IgD-negative memory B cell (primary cell): ENCODE results near the gene TTC9. TPM values are rescaled to one million over a fixed set of nuclear protein-coding genes. Genes with fewer than 3 reads are reported as not detected.
"Not testable (repeated sequence)": the region's sequence is repeated elsewhere in the genome, so short reads cannot be mapped to it uniquely, and the experiment has no call there.

Experiments
- H3K27ac Mint-ChIP-seq, 3 donors: one replicate each; pipeline ENCODE4 v1.8.0; 2020 to 2022; ENCODE audit warnings: mild to moderate bottlenecking in 3 of 3, mixed read lengths in 3 of 3, moderate library complexity in 1 of 3
- H3K27me3 Mint-ChIP-seq: one replicate; pipeline ENCODE4 v1.8.0; 2021; ENCODE audit warnings: mixed read lengths
- H3K36me3 Mint-ChIP-seq: one replicate; pipeline ENCODE4 v1.8.0; 2020; ENCODE audit warnings: mild to moderate bottlenecking, mixed read lengths
- H3K4me1 Mint-ChIP-seq, 3 donors: one replicate each; pipeline ENCODE4 v1.8.0; 2020 to 2022; ENCODE audit warnings: mixed read lengths in 3 of 3, mild to moderate bottlenecking in 1 of 3
- H3K4me3 Mint-ChIP-seq, 4 donors: one replicate each; pipeline ENCODE4 v1.8.0; 2020 to 2022; ENCODE audit warnings: mild to moderate bottlenecking in 4 of 4, mixed read lengths in 4 of 4, moderate library complexity in 3 of 4
- H3K9me3 Mint-ChIP-seq, 3 donors: one replicate each; pipeline ENCODE4 v1.8.0; 2020 to 2021; ENCODE audit warnings: mixed read lengths in 3 of 3, mild to moderate bottlenecking in 1 of 3
- polyA plus RNA-seq: library from polyadenylated mRNA; unstranded; fragments of 300-500 nt; fragmentation: Illumina TruSeq; gene quantifications from one replicate; pipeline ENCODE4 v1.2.3, GENCODE V29; 2021

Gene TTC9
- polyA plus RNA-seq, 1 donor from 2014 or later = 9.2 TPM

GRCh38 chr14:70680748-70681147 is 39.0 kb downstream of the TTC9 start:
- H3K27ac Mint-ChIP-seq = no peak overlapping the region
- no peaks in the 10 kb centered on the region for H3K27me3 Mint-ChIP-seq
- H3K36me3 Mint-ChIP-seq = peaks cover 6% of the 10 kb centered on the region
- peaks cover 0 to 5% (median 0%) of the 10 kb centered on the region in 3 donors for H3K4me1 Mint-ChIP-seq
- H3K9me3 Mint-ChIP-seq = no peaks in the 10 kb centered on the region
- H3K4me3 Mint-ChIP-seq = no peak overlapping the region

GRCh38 chr14:70683983-70684382 is 42.3 kb downstream of the TTC9 start:
- peaks cover 5% of the 10 kb centered on the region for H3K36me3 Mint-ChIP-seq
- no peaks in the 10 kb centered on the region for H3K27me3 Mint-ChIP-seq
- no peaks in the 10 kb centered on the region for H3K9me3 Mint-ChIP-seq
- peak overlapping the region in 1 of 3 donors; percentile 38 for H3K27ac Mint-ChIP-seq
- H3K4me1 Mint-ChIP-seq = peaks cover 0 to 5% (median 1%) of the 10 kb centered on the region in 3 donors
- H3K4me3 Mint-ChIP-seq = no peak overlapping the region

GRCh38 chr14:70685474-70686197 is 43.9 kb downstream of the TTC9 start:
- Mint-ChIP-seq H3K9me3 (no peaks in the 10 kb centered on the region), H3K36me3 (peaks cover 7% of the 10 kb centered on the region), H3K4me1 (peaks cover 0 to 2% (median 1%) of the 10 kb centered on the region in 3 donors), H3K4me3 (no peak overlapping the region), H3K27me3 (no peaks in the 10 kb centered on the region), H3K27ac (no peak overlapping the region)

DNA sequence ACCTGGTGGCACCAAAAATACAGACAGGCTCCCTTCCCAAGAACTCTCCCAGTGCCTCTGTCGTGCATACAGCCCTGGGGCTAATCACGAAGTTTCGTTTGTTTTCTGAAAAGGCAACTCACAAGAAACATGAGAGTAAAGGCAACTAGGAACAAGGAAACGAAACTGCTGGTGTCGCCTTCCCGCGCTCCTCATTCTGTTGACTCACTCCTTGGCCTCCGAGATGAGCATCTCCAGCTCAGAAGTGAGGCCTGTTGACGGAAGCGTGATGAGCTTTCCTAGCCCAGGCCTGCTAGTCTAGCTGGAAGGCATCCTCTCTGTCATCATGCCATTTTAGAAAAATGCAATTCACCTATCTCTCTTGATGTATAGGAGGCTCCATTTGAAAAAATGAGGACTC is 50.5 kb downstream of the TTC9 start:
- Mint-ChIP-seq H3K27me3 (no peaks in the 10 kb centered on the region), H3K4me3 (no peak overlapping the region), H3K4me1 (peaks cover 0 to 1% (median 0%) of the 10 kb centered on the region in 3 donors), H3K27ac (no peak overlapping the region), H3K9me3 (peaks cover 0 to 2% (median 0%) of the 10 kb centered on the region in 3 donors), H3K36me3 (peaks cover 8% of the 10 kb centered on the region)

GRCh38 chr14:70696026-70696425 is 54.3 kb downstream of the TTC9 start:
- H3K36me3 Mint-ChIP-seq = peaks cover 8% of the 10 kb centered on the region
- H3K27ac Mint-ChIP-seq = peak overlapping the region in 1 of 3 donors; percentile 27

DNA sequence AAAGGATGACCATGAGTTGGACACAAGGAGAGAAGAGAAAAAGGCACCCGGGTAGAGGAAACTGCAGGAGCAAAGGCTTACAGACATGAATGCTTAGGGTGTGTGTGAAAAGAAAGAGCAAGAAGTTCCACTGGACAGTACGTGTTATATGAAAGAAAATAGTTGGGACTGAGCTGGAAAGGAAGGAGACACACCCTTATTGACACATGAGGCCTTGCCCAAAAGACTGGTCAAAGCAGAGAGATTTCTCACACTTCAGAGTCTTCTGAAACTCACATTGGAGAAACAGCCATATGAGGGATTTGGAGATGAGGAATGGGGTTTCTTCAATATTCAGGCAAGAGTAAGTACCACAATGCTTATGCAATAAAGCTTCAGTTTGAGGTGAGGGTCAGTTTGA is 56.0 kb downstream of the TTC9 start:
- no peaks in the 10 kb centered on the region for H3K27me3 Mint-ChIP-seq
- peak overlapping the region in 1 of 4 donors; percentile 19 for H3K4me3 Mint-ChIP-seq
- H3K27ac Mint-ChIP-seq = peak overlapping the region in 1 of 3 donors; percentile 14
- no peaks in the 10 kb centered on the region for H3K4me1 Mint-ChIP-seq
- peaks cover 10% of the 10 kb centered on the region for H3K36me3 Mint-ChIP-seq
- peaks cover 0 to 2% (median 0%) of the 10 kb centered on the region in 3 donors for H3K9me3 Mint-ChIP-seq

More at GRCh38 chr14:70696026-70696425, 54.3 kb downstream of the TTC9 start:
- Mint-ChIP-seq H3K9me3 (peaks cover 0 to 2% (median 0%) of the 10 kb centered on the region in 3 donors), H3K4me1 (no peaks in the 10 kb centered on the region), H3K27me3 (no peaks in the 10 kb centered on the region), H3K4me3 (no peak overlapping the region)

DNA sequence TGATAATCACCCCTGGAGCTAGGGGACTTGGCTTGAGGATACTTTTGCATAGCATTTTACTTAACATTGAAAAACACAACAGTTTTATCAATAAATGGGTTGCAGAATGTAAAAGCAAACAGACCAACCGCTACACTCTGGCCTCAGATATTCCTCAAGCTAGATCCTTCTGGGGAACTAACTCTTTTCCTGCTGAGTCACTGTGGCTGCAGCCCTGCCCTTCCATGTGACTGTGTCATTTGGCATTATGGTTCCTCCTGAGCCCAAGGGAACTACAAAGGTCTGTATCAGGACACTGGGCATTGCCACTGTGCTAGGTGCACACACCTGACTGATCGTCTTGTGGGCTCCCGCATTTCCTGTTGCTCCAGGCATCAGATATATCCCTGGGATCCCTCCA is 56.6 kb downstream of the TTC9 start:
- H3K36me3 Mint-ChIP-seq = peaks cover 10% of the 10 kb centered on the region
- no peaks in the 10 kb centered on the region for H3K27me3 Mint-ChIP-seq
- no peaks in the 10 kb centered on the region for H3K4me1 Mint-ChIP-seq
- no peak overlapping the region for H3K4me3 Mint-ChIP-seq
- H3K27ac Mint-ChIP-seq = no peak overlapping the region
- peaks cover 0 to 2% (median 0%) of the 10 kb centered on the region in 3 donors for H3K9me3 Mint-ChIP-seq

- no peaks in the 10 kb centered on the region for H3K9me3 Mint-ChIP-seq
- peaks cover 7% of the 10 kb centered on the region for H3K36me3 Mint-ChIP-seq
- H3K27ac Mint-ChIP-seq = no peak overlapping the region
- H3K4me3 Mint-ChIP-seq = no peak overlapping the region
- no peaks in the 10 kb centered on the region for H3K4me1 Mint-ChIP-seq
- H3K27me3 Mint-ChIP-seq = no peaks in the 10 kb centered on the region
These were observed 57.9 kb downstream of the TTC9 start for GRCh38 chr14:70699646-70700045.

DNA sequence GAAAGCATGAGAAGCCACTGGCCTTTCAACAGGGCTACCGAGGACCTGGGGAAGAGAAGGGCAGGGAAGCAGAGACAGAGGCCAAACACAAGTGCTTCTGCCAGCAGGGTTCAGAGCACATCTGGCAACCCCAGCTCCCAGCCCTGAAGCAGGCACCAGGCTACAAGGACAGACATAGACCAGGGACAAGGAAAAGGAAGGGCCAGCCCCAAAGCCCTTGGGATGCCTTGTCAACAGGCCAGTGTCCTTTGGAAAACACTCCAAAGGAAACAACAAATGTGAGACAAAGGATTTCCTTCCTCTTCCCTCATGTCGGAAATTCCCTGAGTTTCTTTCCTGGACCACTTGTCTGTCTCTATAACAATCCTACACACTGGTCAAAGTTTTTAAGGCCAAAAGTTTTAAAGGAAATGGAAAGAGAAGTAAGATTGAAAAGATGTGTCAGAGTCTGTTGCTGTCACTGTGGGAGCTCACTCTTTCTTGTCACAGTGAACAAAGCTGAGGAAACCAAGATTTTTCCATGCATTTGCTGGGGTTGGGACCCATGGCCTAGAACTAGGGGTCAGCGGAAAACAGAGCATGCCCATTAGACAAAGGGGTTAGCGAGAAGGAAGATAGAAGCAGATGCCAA is 59.4 kb downstream of the TTC9 start:
- H3K27ac Mint-ChIP-seq = no peak overlapping the region
- no peaks in the 10 kb centered on the region for H3K27me3 Mint-ChIP-seq
- H3K4me1 Mint-ChIP-seq = peaks cover 0 to 3% (median 0%) of the 10 kb centered on the region in 3 donors
- H3K36me3 Mint-ChIP-seq = peaks cover 5% of the 10 kb centered on the region
- no peak overlapping the region for H3K4me3 Mint-ChIP-seq
- H3K9me3 Mint-ChIP-seq = no peaks in the 10 kb centered on the region

GRCh38 chr14:70701610-70702009 is 59.9 kb downstream of the TTC9 start:
- Mint-ChIP-seq H3K36me3 (peaks cover 5% of the 10 kb centered on the region), H3K4me1 (peaks cover 0 to 3% (median 0%) of the 10 kb centered on the region in 3 donors), H3K27me3 (no peaks in the 10 kb centered on the region), H3K4me3 (no peak overlapping the region), H3K9me3 (no peaks in the 10 kb centered on the region), H3K27ac (no peak overlapping the region)

DNA sequence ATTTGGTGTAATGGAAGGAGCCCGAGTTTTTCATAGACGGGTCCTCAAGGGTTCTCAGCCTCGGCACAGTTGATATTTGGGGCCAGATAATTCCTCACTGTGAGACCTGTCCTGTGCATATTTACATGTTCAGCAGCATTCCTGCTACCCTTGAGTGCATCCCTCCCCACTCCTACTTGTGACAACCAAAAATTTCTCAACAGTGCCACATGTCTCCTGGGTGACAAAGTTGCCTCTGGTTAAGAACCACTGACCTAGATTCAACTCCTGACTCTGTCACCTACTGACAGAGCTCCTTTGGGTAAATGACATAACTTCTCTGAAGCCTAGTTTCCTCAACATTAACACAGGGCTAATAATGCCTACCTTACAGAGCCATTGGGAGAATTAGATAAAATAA is 60.4 kb downstream of the TTC9 start:
- Mint-ChIP-seq H3K9me3 (no peaks in the 10 kb centered on the region), H3K36me3 (peaks cover 5% of the 10 kb centered on the region), H3K27me3 (no peaks in the 10 kb centered on the region), H3K4me1 (peaks cover 0 to 3% (median 0%) of the 10 kb centered on the region in 3 donors), H3K27ac (no peak overlapping the region), H3K4me3 (no peak overlapping the region)

DNA sequence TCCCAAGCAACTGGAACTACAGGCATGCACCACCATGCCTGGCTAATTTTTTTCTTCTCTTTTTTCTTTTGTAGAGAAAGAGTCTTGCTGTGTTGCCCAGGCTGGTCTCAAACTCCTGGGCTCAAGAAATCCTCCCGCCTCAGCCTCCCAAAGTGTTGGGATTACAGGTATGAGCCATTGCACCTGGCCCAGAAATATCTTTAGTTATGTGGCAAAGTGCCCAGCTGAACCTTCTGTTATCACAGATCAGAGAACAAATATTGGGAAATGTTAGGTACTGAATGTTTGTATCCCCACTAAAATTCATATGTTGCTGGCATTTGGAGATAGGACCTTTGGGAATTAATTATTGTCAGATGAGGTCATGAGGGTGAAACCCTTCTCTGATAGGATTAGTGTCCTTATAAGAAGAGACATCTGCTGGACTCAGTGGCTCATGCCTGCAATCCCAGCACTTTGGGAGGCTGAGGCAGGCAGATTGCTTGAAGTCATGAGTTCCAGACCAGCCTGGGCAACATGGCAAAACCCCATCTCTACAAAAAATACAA is 62.0 kb downstream of the TTC9 start:
- not testable (repeated sequence) for H3K27ac Mint-ChIP-seq, H3K4me3 Mint-ChIP-seq, H3K4me1 Mint-ChIP-seq, H3K9me3 Mint-ChIP-seq, H3K36me3 Mint-ChIP-seq, H3K27me3 Mint-ChIP-seq

- Mint-ChIP-seq H3K27ac (no peak overlapping the region), H3K4me3 (no peak overlapping the region), H3K27me3 (no peaks in the 10 kb centered on the region)
These were observed 63.2 kb downstream of the TTC9 start for GRCh38 chr14:70704960-70705359.

GRCh38 chr14:70706177-70706576 is 64.5 kb downstream of the TTC9 start:
- peaks cover 3% of the 10 kb centered on the region for H3K36me3 Mint-ChIP-seq
- H3K9me3 Mint-ChIP-seq = no peaks in the 10 kb centered on the region
- H3K4me3 Mint-ChIP-seq = no peak overlapping the region
- no peak overlapping the region for H3K27ac Mint-ChIP-seq
- no peaks in the 10 kb centered on the region for H3K27me3 Mint-ChIP-seq
- peaks cover 6 to 16% (median 7%) of the 10 kb centered on the region in 3 donors for H3K4me1 Mint-ChIP-seq

More at GRCh38 chr14:70704960-70705359, 63.2 kb downstream of the TTC9 start:
- no peaks in the 10 kb centered on the region for H3K9me3 Mint-ChIP-seq
- H3K4me1 Mint-ChIP-seq = peaks cover 0 to 11% (median 1%) of the 10 kb centered on the region in 3 donors
- peaks cover 3% of the 10 kb centered on the region for H3K36me3 Mint-ChIP-seq

GRCh38 chr14:70707138-70708038 is 65.7 kb downstream of the TTC9 start:
- no peak overlapping the region for H3K4me3 Mint-ChIP-seq
- no peak overlapping the region for H3K27ac Mint-ChIP-seq
- H3K36me3 Mint-ChIP-seq = peaks cover 1% of the 10 kb centered on the region
- H3K4me1 Mint-ChIP-seq = peaks cover 11 to 16% (median 12%) of the 10 kb centered on the region in 3 donors
- H3K9me3 Mint-ChIP-seq = no peaks in the 10 kb centered on the region
- H3K27me3 Mint-ChIP-seq = no peaks in the 10 kb centered on the region
